Measurements from ENCODE around the gene ZSWIM4. TPM values are rescaled to one million over a fixed set of nuclear protein-coding genes. Genes with fewer than 3 reads are reported as not detected.

ZSWIM4 gene
- total and polyA plus RNA-seq, 2 of the 13 experiments (the other 11 are each of a cell fraction or from before 2014, with no cell fraction given): 0.33 to 0.86 TPM

- TF ChIP-seq KLF12 (CRISPR knock-in tag; IDR thresholded peaks at IDR 0.05; ENCODE audit: borderline replicate concordance): no peak
- TF ChIP-seq ZNF234 (CRISPR knock-in tag; conservative IDR thresholded peaks at IDR 0.05): no peak
- TF ChIP-seq SMAD1 (CRISPR knock-in tag; IDR thresholded peaks at IDR 0.05; ENCODE audit: borderline replicate concordance, low read depth): no peak
- TF ChIP-seq ZNF264 (CRISPR knock-in tag; IDR thresholded peaks at IDR 0.05): no peak
- TF ChIP-seq, protein P1, sequence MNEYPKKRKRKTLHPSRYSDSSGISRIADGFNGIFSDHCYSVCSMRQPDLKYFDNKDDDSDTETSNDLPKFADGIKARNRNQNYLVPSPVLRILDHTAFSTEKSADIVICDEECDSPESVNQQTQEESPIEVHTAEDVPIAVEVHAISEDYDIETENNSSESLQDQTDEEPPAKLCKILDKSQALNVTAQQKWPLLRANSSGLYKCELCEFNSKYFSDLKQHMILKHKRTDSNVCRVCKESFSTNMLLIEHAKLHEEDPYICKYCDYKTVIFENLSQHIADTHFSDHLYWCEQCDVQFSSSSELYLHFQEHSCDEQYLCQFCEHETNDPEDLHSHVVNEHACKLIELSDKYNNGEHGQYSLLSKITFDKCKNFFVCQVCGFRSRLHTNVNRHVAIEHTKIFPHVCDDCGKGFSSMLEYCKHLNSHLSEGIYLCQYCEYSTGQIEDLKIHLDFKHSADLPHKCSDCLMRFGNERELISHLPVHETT (CRISPR knock-in tag; conservative IDR thresholded peaks at IDR 0.05): no peak
- TF ChIP-seq MATR3 (CRISPR knock-in tag; IDR thresholded peaks at IDR 0.05): no peak
- 0 out of 2 replicates have a peak, but pooled peaks have one; percentile 25 for TF ChIP-seq THAP11 (CRISPR knock-in tag; IDR thresholded peaks at IDR 0.05)
- no peak for TF ChIP-seq MAF1 (CRISPR knock-in tag; IDR thresholded peaks at IDR 0.05; ENCODE audit: borderline replicate concordance)
- TF ChIP-seq ZNF180 (CRISPR knock-in tag; IDR thresholded peaks at IDR 0.05; ENCODE audit: borderline replicate concordance, low read depth): no peak
- TF ChIP-seq MAFF (IDR thresholded peaks at IDR 0.05; ENCODE audit: low read depth, low read length): no peak
- TF ChIP-seq EED (CRISPR knock-in tag; IDR thresholded peaks at IDR 0.05): no peak
- TF ChIP-seq ZNF121 (CRISPR knock-in tag; IDR thresholded peaks at IDR 0.05): no peak
- TF ChIP-seq, protein P2, sequence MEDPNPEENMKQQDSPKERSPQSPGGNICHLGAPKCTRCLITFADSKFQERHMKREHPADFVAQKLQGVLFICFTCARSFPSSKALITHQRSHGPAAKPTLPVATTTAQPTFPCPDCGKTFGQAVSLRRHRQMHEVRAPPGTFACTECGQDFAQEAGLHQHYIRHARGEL (CRISPR knock-in tag; IDR thresholded peaks at IDR 0.05): no peak
- 0 out of 2 replicates have a peak, but pooled peaks have one; percentile 35 for TF ChIP-seq ZFX (CRISPR knock-in tag; IDR thresholded peaks at IDR 0.05; ENCODE audit: low read depth)
- TF ChIP-seq, protein P3, sequence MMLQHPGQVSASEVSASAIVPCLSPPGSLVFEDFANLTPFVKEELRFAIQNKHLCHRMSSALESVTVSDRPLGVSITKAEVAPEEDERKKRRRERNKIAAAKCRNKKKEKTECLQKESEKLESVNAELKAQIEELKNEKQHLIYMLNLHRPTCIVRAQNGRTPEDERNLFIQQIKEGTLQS (CRISPR knock-in tag; IDR thresholded peaks at IDR 0.05): no peak
- TF ChIP-seq ATRX (CRISPR knock-in tag; IDR thresholded peaks at IDR 0.05; ENCODE audit: borderline replicate concordance): no peak
- TF ChIP-seq ZBTB33 (CRISPR knock-in tag; IDR thresholded peaks at IDR 0.05): peak; percentile 58; the same call in 1 of the 2 replicates
- TF ChIP-seq RFX5 (IDR thresholded peaks at IDR 0.05; ENCODE audit: low read depth, low read length): no peak
- TF ChIP-seq FOXO1 (CRISPR knock-in tag; IDR thresholded peaks at IDR 0.05): peak; percentile 40; the same call in 1 of the 2 replicates
- TF ChIP-seq ZNF460 (CRISPR knock-in tag; IDR thresholded peaks at IDR 0.05; ENCODE audit: borderline replicate concordance): no peak
- no peak for TF ChIP-seq FOXM1 (CRISPR knock-in tag; IDR thresholded peaks at IDR 0.05)
- TF ChIP-seq TBX3 (IDR thresholded peaks at IDR 0.05; ENCODE audit: borderline replicate concordance): no peak
- TF ChIP-seq HHEX (CRISPR knock-in tag; IDR thresholded peaks at IDR 0.05): no peak
- TF ChIP-seq, protein P4, sequence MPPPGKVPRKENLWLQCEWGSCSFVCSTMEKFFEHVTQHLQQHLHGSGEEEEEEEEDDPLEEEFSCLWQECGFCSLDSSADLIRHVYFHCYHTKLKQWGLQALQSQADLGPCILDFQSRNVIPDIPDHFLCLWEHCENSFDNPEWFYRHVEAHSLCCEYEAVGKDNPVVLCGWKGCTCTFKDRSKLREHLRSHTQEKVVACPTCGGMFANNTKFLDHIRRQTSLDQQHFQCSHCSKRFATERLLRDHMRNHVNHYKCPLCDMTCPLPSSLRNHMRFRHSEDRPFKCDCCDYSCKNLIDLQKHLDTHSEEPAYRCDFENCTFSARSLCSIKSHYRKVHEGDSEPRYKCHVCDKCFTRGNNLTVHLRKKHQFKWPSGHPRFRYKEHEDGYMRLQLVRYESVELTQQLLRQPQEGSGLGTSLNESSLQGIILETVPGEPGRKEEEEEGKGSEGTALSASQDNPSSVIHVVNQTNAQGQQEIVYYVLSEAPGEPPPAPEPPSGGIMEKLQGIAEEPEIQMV (CRISPR knock-in tag; IDR thresholded peaks at IDR 0.05; ENCODE audit: low read depth): no peak
- TF ChIP-seq ZKSCAN1 (IDR thresholded peaks at IDR 0.05; ENCODE audit: low read length): no peak
- no peak for TF ChIP-seq SNAI1 (CRISPR knock-in tag; IDR thresholded peaks at IDR 0.05; ENCODE audit: borderline replicate concordance)
- no peak for TF ChIP-seq ZNF431 (CRISPR knock-in tag; IDR thresholded peaks at IDR 0.05; ENCODE audit: borderline replicate concordance, low read depth)
These were observed 29.7 kb upstream of the ZSWIM4 start (continued) for GRCh38 chr19:13765395-13766094.
